Fibroblast of the aortic adventitia (primary cell): ENCODE data around the gene NXPH1. TPM values are rescaled to one million over a fixed set of nuclear protein-coding genes. Genes with fewer than 3 reads are reported as not detected.
"Not testable (repeated sequence)": the region's sequence is repeated elsewhere in the genome, so short reads cannot be mapped to it uniquely, and the experiment has no call there.

Experiments used
- DNase-seq: peaks from one replicate; pipeline ENCODE4 v3.0.0-alpha.2; 2010; ENCODE audit warnings: low read depth
- H3K4me3 ChIP-seq: 2 replicates; pipeline ENCODE4 v1.5.1; 2011; ENCODE audit warnings: low read depth, mild to moderate bottlenecking, control low read depth, low read length, moderate library complexity
- CTCF ChIP-seq: IDR thresholded peaks from 2 replicates; pipeline ENCODE4 v1.5.1; 2011; ENCODE audit warnings: mild to moderate bottlenecking, low read length, control low read depth, inconsistent platforms; ENCODE audit not compliant: insufficient read depth
- total RNA-seq: library from RNA; depleted of rRNA; stranded (reverse); fragments of >200 nt; gene quantifications from 2 replicates; pipeline ENCODE4 v1.2.3, GENCODE V29; 2012; ENCODE audit warnings: low replicate concordance

The NXPH1 gene
- total RNA-seq, 1 donor, result not detected

GRCh38 chr7:8699875-8700624 is 266.6 kb downstream of the NXPH1 start:
- no peak overlapping the region for H3K4me3 ChIP-seq
- DNase-seq, result no peak
- no peak for TF ChIP-seq CTCF

- H3K4me3 ChIP-seq, result no peak overlapping the region
- DNase-seq, result no peak
- no peak for TF ChIP-seq CTCF
These were observed 269.4 kb downstream of the NXPH1 start for GRCh38 chr7:8702807-8703206.

- no peak overlapping the region for H3K4me3 ChIP-seq
- TF ChIP-seq CTCF, result no peak
- no peak for DNase-seq
These were observed 276.7 kb downstream of the NXPH1 start for GRCh38 chr7:8710124-8710523.

GRCh38 chr7:8714791-8715190 is 281.4 kb downstream of the NXPH1 start:
- no peak overlapping the region for H3K4me3 ChIP-seq
- no peak for DNase-seq
- TF ChIP-seq CTCF, result no peak

GRCh38 chr7:8719102-8719501 is 285.7 kb downstream of the NXPH1 start:
- DNase-seq, result no peak
- no peak for TF ChIP-seq CTCF
- no peak overlapping the region for H3K4me3 ChIP-seq

- no peak for TF ChIP-seq CTCF
- DNase-seq, result no peak
- no peak overlapping the region for H3K4me3 ChIP-seq
These were observed 290.8 kb downstream of the NXPH1 start for GRCh38 chr7:8724080-8724718.

GRCh38 chr7:8731756-8732155 is 298.3 kb downstream of the NXPH1 start:
- not testable (repeated sequence) for DNase-seq, H3K4me3 ChIP-seq
